ENCODE data around the gene SLC6A11.

SLC6A11 gene

DNA sequence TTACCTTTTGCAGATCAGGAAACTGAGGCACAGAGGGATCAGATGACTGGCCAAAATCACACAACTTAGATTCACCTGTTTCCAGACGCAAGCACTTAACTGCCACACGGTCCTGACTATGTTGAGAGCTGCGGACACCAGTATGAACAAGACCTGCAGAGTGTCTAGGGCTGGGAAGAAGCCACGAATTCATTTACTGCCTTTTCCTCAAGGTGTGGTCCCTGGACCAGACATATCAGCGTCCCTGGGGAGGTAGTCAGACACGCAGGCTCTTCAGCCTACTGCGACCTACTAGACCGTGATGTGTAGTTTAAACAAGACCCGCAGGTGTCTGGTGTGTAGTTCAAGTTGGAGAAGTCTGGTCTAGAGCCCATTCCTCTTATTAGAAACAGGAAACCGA lies 541 bp upstream of the SLC6A11 start:
- H3K4me3 Mint-ChIP-seq: no peak overlapping the region

DNA sequence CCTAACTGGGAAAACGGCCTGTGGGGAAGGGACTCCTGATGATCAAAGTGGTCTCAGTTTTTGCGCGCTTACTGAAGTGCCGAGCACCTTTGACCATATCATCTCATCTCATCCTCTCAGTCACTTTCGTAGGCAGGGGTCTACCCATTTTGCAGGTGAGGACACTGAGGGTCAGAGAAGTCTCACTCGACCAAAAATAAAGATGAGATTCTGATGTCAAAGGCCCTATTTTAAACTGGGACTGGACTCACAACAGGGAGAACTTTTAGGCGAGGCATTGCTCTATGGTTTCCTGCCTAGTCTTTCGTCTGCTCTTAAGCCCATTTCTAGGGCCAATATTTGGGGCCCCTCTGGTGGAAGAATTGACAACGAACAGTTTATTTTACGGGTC lies 830 bp downstream of the SLC6A11 start:
- Mint-ChIP-seq H3K4me1 (no peaks in the 10 kb centered on the region), H3K27me3 (peaks cover 20% of the 10 kb centered on the region), H3K27ac (no peak overlapping the region), H3K9me3 (peaks cover 5% of the 10 kb centered on the region), H3K4me3 (no peak overlapping the region), H3K36me3 (no peaks in the 10 kb centered on the region)

More for the DNA sequence above, 541 bp upstream of the SLC6A11 start:
- Mint-ChIP-seq H3K9me3 (peaks cover 5% of the 10 kb centered on the region), H3K27ac (no peak overlapping the region), H3K4me1 (no peaks in the 10 kb centered on the region), H3K36me3 (no peaks in the 10 kb centered on the region), H3K27me3 (peaks cover 24% of the 10 kb centered on the region)

DNA sequence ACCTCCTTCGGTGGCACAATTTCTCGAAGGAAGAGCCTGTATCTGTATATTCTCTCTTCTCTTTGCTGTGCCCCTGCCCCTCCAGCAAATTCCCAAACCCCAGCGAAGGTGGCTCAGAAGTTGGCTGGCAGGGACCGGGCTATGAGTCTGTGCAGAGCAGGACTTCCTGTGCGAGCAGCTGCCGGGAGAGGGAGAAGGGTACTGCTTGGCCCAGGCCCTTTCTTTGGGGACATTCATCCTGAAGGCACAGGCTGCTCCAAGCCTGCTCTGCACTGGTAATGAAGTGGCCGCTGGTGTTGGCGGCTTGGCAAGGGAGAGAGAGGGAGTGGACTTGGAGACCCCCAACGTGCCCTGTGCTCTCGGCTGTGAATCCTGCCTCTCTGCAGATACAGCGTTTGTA lies 1.5 kb downstream of the SLC6A11 start:
- Mint-ChIP-seq H3K36me3 (no peaks in the 10 kb centered on the region), H3K4me3 (no peak overlapping the region), H3K9me3 (peaks cover 5% of the 10 kb centered on the region), H3K4me1 (no peaks in the 10 kb centered on the region), H3K27ac (no peak overlapping the region), H3K27me3 (peaks cover 20% of the 10 kb centered on the region)

DNA sequence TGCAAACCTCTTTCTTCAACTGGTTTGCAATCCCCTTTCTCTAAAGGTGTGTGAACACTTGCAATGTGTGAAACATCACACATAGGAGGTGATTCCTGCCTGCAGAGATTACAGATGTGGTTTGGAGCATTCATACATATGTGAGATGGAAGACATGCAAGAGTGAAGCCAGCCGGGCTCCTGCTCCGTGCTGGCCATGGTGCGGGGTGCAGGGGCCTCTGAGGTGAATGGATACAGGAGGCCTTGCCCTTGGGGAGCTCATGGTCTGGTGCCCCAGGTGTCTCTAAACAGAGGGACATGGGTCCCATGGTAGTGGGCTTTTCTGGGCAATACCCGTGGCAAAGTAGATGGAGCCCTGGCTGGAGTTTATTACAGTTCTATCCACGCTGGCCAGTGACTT lies 6.0 kb downstream of the SLC6A11 start:
- Mint-ChIP-seq H3K4me3 (no peak overlapping the region), H3K27me3 (peaks cover 5% of the 10 kb centered on the region), H3K27ac (no peak overlapping the region), H3K4me1 (no peaks in the 10 kb centered on the region), H3K9me3 (no peaks in the 10 kb centered on the region), H3K36me3 (no peaks in the 10 kb centered on the region)

DNA sequence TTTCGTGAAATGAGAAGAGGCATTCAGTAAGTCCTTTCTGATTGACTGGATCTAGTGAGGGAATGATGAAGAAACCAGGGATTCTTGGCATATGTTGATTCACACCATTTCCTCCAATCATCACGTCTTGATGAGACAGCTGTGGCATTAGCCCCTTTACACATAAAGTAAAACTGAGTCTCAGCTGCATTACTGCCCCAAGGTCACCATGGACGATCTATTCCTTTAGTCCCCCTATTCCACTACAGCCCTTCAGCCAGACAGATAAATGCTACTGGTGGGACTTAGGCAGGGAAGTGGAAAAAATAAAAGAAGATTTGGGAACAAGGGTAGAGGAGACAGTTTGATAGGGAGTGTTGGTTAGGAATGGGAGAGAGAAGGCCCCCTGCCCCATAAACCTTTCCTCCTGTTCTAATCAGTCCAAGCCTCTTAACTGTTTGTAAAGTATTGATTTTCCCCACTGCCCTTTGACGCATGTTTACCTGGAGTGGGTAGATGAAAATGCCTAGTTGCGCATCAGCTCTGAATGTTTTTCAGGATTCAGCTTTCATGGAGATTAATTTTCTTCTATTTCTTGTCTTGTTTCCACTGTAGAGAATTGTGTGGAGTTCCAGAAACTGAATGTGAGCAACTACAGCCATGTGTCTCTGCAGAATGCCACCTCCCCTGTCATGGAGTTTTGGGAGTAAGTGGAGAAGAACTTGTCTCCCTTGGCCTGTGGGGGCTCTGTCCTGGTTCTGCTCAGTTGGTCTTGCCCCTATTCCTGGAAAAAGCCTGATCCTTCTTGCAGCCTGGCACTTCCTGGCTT lies 6.9 kb downstream of the SLC6A11 start:
- Mint-ChIP-seq H3K36me3 (no peaks in the 10 kb centered on the region), H3K9me3 (no peaks in the 10 kb centered on the region), H3K27ac (no peak overlapping the region), H3K27me3 (peaks cover 5% of the 10 kb centered on the region), H3K4me1 (no peaks in the 10 kb centered on the region), H3K4me3 (no peak overlapping the region)

DNA sequence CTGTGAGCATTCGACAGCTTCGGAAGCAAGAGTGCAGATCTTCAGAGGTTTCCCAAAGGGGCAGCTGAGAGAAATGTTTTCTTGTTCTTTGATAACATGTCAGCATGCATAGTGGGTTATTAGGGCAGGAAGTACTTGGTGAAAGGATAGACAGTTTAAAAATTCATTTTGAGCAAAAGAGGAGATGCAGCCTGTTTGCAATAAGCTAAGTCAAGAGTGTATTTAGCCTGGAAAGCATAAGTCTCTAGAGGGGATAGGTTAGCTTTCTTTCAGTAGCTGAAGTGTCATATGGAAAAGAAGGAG lies 7.4 kb downstream of the SLC6A11 start:
- H3K9me3 Mint-ChIP-seq: no peaks in the 10 kb centered on the region
- no peaks in the 10 kb centered on the region for H3K4me1 Mint-ChIP-seq
- peaks cover 4% of the 10 kb centered on the region for H3K27me3 Mint-ChIP-seq
- H3K36me3 Mint-ChIP-seq: no peaks in the 10 kb centered on the region
- no peak overlapping the region for H3K27ac Mint-ChIP-seq
- no peak overlapping the region for H3K4me3 Mint-ChIP-seq

DNA sequence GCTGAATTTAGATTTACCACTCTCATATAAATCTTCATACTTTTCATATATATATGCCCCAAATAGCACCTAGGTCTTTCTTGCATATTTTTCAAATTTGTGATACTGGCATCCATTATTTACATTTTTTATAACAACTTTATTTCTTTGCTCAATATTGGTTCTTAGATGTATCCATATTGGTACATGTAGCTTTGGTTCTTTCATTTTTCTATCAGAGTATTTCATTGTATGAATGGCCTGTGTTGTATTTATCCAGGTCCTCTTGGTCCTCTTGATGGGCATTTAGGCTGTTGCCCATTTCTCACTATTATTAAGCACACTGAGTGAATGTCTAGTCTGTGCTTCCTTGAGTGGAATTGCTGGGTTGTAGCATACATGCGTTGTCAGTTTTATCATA lies 8.4 kb downstream of the SLC6A11 start:
- H3K36me3 Mint-ChIP-seq: no peaks in the 10 kb centered on the region
- no peaks in the 10 kb centered on the region for H3K9me3 Mint-ChIP-seq
- H3K4me1 Mint-ChIP-seq: no peaks in the 10 kb centered on the region
- H3K27ac Mint-ChIP-seq: no peak overlapping the region
- no peak overlapping the region for H3K4me3 Mint-ChIP-seq
- H3K27me3 Mint-ChIP-seq: peaks cover 4% of the 10 kb centered on the region

DNA sequence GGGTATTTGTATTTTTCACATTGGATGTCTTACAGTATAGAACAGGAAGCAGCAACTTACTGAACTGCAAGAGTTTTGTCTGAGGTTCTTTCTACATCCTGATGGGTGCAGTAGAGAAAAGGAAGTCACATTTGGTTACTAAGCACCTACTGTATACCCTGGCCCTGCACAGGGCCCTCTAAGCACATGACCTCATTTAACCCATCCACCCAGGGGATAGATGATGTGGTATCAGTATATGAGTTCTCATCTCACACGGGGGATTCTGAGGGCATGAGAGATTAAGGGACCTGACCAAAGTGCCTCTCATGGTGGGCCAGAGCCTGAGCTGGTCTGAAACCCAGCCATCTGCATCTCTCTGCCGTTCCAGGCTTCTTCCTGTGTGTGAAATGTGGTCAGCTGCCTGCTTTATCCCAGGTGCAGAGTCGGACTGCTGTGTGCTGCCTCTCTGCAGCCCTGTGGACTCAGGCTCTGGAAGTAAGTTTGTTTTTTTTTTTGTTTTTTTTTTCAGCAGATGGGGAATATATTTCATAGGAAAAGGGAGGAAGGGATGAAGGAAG lies 17.9 kb downstream of the SLC6A11 start:
- peaks cover 2% of the 10 kb centered on the region for H3K27me3 Mint-ChIP-seq
- H3K4me1 Mint-ChIP-seq: no peaks in the 10 kb centered on the region
- H3K4me3 Mint-ChIP-seq: no peak overlapping the region
- H3K36me3 Mint-ChIP-seq: no peaks in the 10 kb centered on the region
- H3K27ac Mint-ChIP-seq: no peak overlapping the region
- H3K9me3 Mint-ChIP-seq: no peaks in the 10 kb centered on the region

DNA sequence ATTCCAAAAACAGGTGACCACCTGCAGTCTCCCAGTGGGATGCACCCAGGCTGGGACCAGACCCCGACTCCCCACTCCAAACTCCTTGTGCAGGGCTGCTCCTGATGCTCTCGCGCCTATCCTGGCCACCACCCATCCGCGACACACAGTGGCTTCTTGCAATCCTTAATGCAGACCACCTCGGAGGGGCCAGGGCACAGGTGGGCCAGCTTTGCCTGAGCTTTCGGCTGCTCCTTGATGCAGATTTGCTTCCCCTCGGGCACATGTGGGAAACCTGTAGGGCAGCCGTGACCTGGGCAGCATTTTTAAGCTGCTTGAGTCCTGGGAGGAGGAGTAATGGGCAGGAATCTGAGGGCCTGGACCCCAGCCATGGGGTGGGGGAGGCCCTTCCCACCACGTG lies 18.9 kb downstream of the SLC6A11 start:
- H3K4me3 Mint-ChIP-seq: no peak overlapping the region
- no peaks in the 10 kb centered on the region for H3K4me1 Mint-ChIP-seq
- H3K9me3 Mint-ChIP-seq: no peaks in the 10 kb centered on the region
- no peaks in the 10 kb centered on the region for H3K36me3 Mint-ChIP-seq
- H3K27ac Mint-ChIP-seq: no peak overlapping the region
- peaks cover 4% of the 10 kb centered on the region for H3K27me3 Mint-ChIP-seq

DNA sequence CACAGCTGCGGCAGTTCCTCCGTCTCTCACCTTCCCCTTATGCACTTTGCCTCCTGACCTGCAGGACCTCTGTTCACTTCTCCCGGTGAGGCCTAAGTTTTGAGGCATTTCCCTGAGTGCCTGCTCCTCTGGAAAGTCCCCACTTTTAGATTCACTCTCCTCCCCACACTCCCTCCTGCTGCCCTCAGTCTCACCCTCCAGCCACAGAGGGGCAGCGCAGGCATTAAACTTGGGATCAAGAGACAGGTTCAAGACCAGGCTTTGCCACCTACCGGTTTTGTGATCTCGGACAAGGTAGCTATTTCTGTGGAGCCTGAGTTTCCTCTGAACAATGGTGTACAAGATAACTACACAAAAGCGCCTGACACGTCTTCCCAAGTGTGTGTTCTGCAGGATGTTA lies 19.4 kb downstream of the SLC6A11 start:
- H3K4me3 Mint-ChIP-seq: no peak overlapping the region
- peaks cover 4% of the 10 kb centered on the region for H3K27me3 Mint-ChIP-seq
- no peak overlapping the region for H3K27ac Mint-ChIP-seq
- H3K9me3 Mint-ChIP-seq: no peaks in the 10 kb centered on the region
- no peaks in the 10 kb centered on the region for H3K36me3 Mint-ChIP-seq
- no peaks in the 10 kb centered on the region for H3K4me1 Mint-ChIP-seq

DNA sequence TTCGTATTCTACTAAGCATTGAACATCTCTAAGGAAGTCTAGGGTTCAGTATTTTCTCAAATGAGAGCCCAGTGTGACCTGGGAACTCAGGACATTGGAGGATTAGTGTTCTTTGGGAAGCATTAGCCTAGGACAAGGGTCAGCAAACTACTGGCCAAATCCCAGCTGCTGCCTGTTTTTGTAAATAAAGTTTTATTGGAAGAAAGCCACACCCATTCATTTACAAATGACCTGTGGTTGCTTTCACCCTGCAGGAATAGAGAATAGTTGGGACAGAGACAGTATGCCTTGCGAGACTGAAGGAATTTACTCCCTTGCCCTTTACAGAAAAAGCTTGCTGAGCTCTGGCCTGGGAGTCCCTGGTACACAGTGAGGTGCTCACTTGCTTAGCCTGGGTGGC lies 20.6 kb downstream of the SLC6A11 start:
- Mint-ChIP-seq H3K36me3 (no peaks in the 10 kb centered on the region), H3K27me3 (peaks cover 4% of the 10 kb centered on the region), H3K27ac (no peak overlapping the region), H3K4me1 (no peaks in the 10 kb centered on the region), H3K4me3 (no peak overlapping the region), H3K9me3 (no peaks in the 10 kb centered on the region)

DNA sequence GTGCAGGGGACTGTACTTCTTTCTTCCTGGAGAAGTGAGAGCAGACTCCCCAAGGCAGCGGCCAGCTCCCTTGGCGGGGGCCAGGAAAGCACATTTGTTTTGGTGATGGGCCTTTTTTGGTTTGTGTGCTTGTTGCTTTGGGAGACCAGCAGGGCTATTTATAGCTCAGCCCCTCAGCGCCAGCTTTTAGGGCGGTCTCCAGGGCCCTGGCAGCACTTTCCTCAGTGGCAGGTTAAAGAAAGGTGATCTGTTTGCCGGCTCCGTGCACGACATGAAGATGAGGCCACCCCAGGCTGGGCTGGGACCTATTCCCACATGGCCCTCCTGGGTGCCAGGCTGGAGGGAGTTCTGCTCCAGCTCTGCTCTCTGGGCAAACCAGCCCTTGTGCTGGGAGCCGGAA lies 21.8 kb downstream of the SLC6A11 start:
- H3K4me1 Mint-ChIP-seq: no peaks in the 10 kb centered on the region
- no peaks in the 10 kb centered on the region for H3K9me3 Mint-ChIP-seq
- H3K4me3 Mint-ChIP-seq: no peak overlapping the region
- H3K36me3 Mint-ChIP-seq: no peaks in the 10 kb centered on the region
- H3K27me3 Mint-ChIP-seq: peaks cover 4% of the 10 kb centered on the region
- H3K27ac Mint-ChIP-seq: no peak overlapping the region

DNA sequence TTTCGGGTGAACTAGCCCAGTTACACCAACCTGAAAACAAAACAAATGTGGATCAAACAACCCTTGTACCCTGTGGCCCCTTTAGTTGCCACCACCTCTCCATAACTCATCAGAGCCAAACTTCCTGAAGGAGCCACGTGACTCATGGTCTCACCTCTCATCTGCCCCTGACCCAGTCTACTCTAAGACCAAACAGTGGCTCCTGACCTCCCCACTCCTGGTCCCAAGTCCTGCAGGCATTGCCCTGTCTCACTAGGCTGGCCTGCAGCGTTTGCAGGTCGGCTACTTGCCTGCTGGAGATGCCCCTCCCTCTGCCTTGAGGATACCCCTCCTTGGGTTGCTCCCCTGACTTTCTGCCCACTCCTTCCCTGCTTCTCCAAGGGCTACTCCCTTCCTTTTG lies 23.1 kb downstream of the SLC6A11 start:
- H3K27ac Mint-ChIP-seq: no peak overlapping the region

DNA sequence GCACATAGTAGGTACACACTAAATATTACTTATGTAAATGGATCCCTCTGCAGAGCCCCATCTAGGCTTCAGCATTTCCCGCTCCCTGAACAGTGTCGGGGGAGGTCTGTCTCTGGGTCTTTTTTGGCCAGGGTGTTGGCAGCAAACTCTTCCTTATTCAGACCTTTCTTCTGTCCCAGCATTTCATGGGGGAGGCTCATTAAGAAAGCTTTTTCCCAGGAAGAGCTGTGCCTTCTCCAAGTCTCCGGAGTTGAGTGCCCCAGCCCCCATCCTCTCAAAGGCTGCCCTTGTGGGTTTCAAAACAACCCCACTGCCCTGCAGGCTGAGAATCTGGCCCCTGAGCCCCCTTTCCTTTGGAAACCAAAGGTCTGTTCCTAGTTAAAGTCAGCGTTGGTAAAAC lies 25.1 kb downstream of the SLC6A11 start:
- no peak overlapping the region for H3K4me3 Mint-ChIP-seq
- no peak overlapping the region for H3K27ac Mint-ChIP-seq
- H3K27me3 Mint-ChIP-seq: peaks cover 4% of the 10 kb centered on the region
- no peaks in the 10 kb centered on the region for H3K36me3 Mint-ChIP-seq
- no peaks in the 10 kb centered on the region for H3K9me3 Mint-ChIP-seq
- H3K4me1 Mint-ChIP-seq: no peaks in the 10 kb centered on the region

More for the DNA sequence above, 23.1 kb downstream of the SLC6A11 start:
- Mint-ChIP-seq H3K9me3 (no peaks in the 10 kb centered on the region), H3K27me3 (peaks cover 3% of the 10 kb centered on the region), H3K36me3 (no peaks in the 10 kb centered on the region), H3K4me1 (no peaks in the 10 kb centered on the region), H3K4me3 (no peak overlapping the region)

DNA sequence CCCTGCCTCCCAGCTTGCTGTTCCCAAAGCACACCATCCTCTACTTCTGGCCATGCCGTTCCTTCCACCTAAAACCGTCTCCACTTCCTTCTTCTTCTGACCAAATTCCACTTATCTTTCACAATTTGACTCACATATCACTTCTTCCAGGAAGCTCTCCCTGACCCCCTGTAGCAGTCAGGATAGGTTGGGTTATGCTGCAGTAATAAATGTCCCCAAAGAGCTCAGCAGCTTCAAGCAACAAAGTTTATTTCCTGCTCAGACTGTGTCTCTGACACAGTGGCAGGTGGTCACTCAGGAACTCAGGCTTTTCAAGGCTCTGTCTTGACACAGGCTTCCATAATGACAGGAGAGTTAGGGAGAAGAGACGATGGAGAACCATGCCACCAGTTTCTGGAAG lies 27.4 kb downstream of the SLC6A11 start:
- peaks cover 6% of the 10 kb centered on the region for H3K27me3 Mint-ChIP-seq

DNA sequence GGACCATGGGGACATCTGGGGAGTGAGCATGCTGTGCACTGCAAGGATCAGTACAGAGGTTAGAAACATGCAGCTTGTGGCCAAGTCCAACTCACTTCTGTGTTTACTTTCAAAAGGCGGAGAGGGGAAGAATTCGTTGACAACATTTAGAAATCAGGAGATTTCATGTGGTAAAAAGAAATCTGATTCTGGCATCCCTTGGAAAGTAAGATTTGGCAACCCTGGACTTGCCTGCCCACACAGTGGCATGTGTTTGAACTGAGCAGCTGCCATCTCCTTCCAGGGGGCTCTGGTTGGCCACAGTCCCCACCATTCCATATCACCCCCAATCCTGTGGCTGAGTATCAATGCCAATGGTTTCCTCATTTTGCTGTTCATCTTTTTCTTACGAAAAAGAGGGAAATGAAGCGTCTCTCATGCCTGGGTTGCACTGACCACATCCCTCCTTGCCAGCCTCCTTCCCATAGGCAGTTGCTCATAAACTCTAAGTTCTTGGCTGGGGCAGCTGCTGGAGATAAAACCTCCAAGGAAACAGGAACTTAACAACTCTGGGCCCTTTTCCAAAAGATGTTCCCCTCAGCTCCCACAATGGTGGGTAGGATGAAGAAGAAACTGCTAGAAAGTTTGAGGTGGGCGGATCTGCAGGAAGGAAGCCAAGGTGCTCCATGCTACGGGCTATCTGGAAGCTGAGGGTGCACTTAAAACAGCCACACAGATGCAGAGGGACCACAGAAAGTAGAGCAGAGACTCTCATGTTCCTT lies 29.2 kb downstream of the SLC6A11 start:
- no peaks in the 10 kb centered on the region for H3K9me3 Mint-ChIP-seq
- H3K4me1 Mint-ChIP-seq: no peaks in the 10 kb centered on the region
- H3K27me3 Mint-ChIP-seq: peaks cover 3% of the 10 kb centered on the region
- H3K27ac Mint-ChIP-seq: no peak overlapping the region
- no peaks in the 10 kb centered on the region for H3K36me3 Mint-ChIP-seq
- no peak overlapping the region for H3K4me3 Mint-ChIP-seq

More for the DNA sequence above, 27.4 kb downstream of the SLC6A11 start:
- Mint-ChIP-seq H3K4me3 (no peak overlapping the region), H3K36me3 (no peaks in the 10 kb centered on the region), H3K27ac (no peak overlapping the region), H3K9me3 (no peaks in the 10 kb centered on the region), H3K4me1 (no peaks in the 10 kb centered on the region)

All from activated naive CD4-positive, alpha-beta T cell treated with anti-CD3 and anti-CD28 coated beads, Interleukin-2, amount 50 U/mL, for 24 hours (primary cell).